ENCODE data around the gene TXNRD1.

GRCh38 chr12:104181313-104181712 lies 34.3 kb upstream of the TXNRD1 start:
- TF ChIP-seq TCF7L2 (IDR thresholded peaks at IDR 0.05; ENCODE audit: borderline replicate concordance, extremely low read depth, insufficient read depth, insufficient read length) = no peak
- TF ChIP-seq CTCF (IDR thresholded peaks at IDR 0.05 in 2 of 3, conservative IDR thresholded peaks at IDR 0.05 in 1 of 3; ENCODE audit: borderline replicate concordance in 1 of 3, insufficient read depth in 1 of 3, low read depth in 2 of 3, low read length in 2 of 3) = no peak
- no peak for TF ChIP-seq RAD21 (IDR thresholded peaks at IDR 0.05; ENCODE audit: low read depth)
- TF ChIP-seq POLR2A (IDR thresholded peaks at IDR 0.05; ENCODE audit: borderline replicate concordance, extremely low read depth, insufficient read depth, insufficient read length) = no peak
- no peak for TF ChIP-seq SIN3A (IDR thresholded peaks at IDR 0.05; ENCODE audit: low read depth)
- TF ChIP-seq, protein P1, sequence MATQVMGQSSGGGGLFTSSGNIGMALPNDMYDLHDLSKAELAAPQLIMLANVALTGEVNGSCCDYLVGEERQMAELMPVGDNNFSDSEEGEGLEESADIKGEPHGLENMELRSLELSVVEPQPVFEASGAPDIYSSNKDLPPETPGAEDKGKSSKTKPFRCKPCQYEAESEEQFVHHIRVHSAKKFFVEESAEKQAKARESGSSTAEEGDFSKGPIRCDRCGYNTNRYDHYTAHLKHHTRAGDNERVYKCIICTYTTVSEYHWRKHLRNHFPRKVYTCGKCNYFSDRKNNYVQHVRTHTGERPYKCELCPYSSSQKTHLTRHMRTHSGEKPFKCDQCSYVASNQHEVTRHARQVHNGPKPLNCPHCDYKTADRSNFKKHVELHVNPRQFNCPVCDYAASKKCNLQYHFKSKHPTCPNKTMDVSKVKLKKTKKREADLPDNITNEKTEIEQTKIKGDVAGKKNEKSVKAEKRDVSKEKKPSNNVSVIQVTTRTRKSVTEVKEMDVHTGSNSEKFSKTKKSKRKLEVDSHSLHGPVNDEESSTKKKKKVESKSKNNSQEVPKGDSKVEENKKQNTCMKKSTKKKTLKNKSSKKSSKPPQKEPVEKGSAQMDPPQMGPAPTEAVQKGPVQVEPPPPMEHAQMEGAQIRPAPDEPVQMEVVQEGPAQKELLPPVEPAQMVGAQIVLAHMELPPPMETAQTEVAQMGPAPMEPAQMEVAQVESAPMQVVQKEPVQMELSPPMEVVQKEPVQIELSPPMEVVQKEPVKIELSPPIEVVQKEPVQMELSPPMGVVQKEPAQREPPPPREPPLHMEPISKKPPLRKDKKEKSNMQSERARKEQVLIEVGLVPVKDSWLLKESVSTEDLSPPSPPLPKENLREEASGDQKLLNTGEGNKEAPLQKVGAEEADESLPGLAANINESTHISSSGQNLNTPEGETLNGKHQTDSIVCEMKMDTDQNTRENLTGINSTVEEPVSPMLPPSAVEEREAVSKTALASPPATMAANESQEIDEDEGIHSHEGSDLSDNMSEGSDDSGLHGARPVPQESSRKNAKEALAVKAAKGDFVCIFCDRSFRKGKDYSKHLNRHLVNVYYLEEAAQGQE (IDR thresholded peaks at IDR 0.05; ENCODE audit: low read depth) = no peak
- TF ChIP-seq ZNF274 (IDR thresholded peaks at IDR 0.05; ENCODE audit: low read depth, low read length) = no peak
- no peak for TF ChIP-seq EZH2 (IDR thresholded peaks at IDR 0.05)
